WTC11 (cell line): Measurements from ENCODE around the gene UCKL1. TPM values are rescaled to one million over a fixed set of nuclear protein-coding genes. Genes with fewer than 3 reads are reported as not detected.

Experiments
- ATAC-seq: fragments of 200-7000 bp; cut with Tn5 transposase; 2 replicates; pipeline ENCODE4 v1.10.0; 2021; ENCODE audit warnings: mild to moderate bottlenecking, moderate library complexity
- CTCF ChIA-PET: fragments of 300-600 bp; sonication (Branson Sonifier 250); formaldehyde crosslinking; loops from one replicate; lab custom pipeline; 2021; ENCODE audit warnings: antibody characterized with exemption; lab: Charles Lee
- POLR2A ChIA-PET: fragments of 350-600 bp; sonication (Branson Sonifier 250); formaldehyde crosslinking; loops from one replicate; lab custom pipeline; 2021; ENCODE audit warnings: antibody characterized with exemption; lab: Charles Lee
- DNase-seq: peaks from one replicate; pipeline ENCODE4 v3.0.0; 2021; ENCODE audit warnings: low spot score
- H3K27ac Mint-ChIP-seq: 2 replicates; pipeline ENCODE4 v1.8.0; 2021; ENCODE audit warnings: mixed read lengths
- H3K27me3 Mint-ChIP-seq: 2 replicates; pipeline ENCODE4 v1.8.0; 2021; ENCODE audit warnings: low read depth, mild to moderate bottlenecking, moderate library complexity, mixed read lengths
- H3K36me3 Mint-ChIP-seq: 2 replicates; pipeline ENCODE4 v1.8.0; 2021; ENCODE audit warnings: mixed read lengths
- H3K4me1 Mint-ChIP-seq: 2 replicates; pipeline ENCODE4 v1.8.0; 2022; ENCODE audit warnings: mixed read lengths
- H3K4me3 Mint-ChIP-seq: 2 replicates; pipeline ENCODE4 v1.8.0; 2021; ENCODE audit warnings: mild to moderate bottlenecking, moderate library complexity, mixed read lengths
- H3K9me3 Mint-ChIP-seq: 2 replicates; pipeline ENCODE4 v1.8.0; 2021; ENCODE audit warnings: mixed read lengths
- EMX1 ChIP-seq: fragments of 250-450 bp; sonication (Bioruptor Pico); IDR thresholded peaks from 2 replicates; pipeline ENCODE4 v1.8.0; 2021; ENCODE audit warnings: mild to moderate bottlenecking
- ESRRA ChIP-seq: sonication (generic); formaldehyde crosslinking; IDR thresholded peaks from 2 replicates; pipeline ENCODE4 v1.8.1; 2022; ENCODE audit warnings: mild to moderate bottlenecking, missing genetic modification reagents, borderline replicate concordance
- FOXP1 ChIP-seq: sonication (generic); formaldehyde crosslinking; IDR thresholded peaks from 2 replicates; pipeline ENCODE4 v1.8.0; 2022; ENCODE audit warnings: missing genetic modification reagents, mild to moderate bottlenecking, moderate library complexity, borderline replicate concordance
- GTF2I ChIP-seq: fragments of 250-450 bp; sonication (Bioruptor Pico); conservative IDR thresholded peaks from 2 replicates; pipeline ENCODE4 v1.4.0; 2021; ENCODE audit warnings: mild to moderate bottlenecking
- MXD4 ChIP-seq: fragments of 250-450 bp; sonication (Bioruptor Pico); IDR thresholded peaks from 2 replicates; pipeline ENCODE4 v1.8.0; 2021; ENCODE audit warnings: mild to moderate bottlenecking, moderate library complexity, borderline replicate concordance
- NFE2L1 ChIP-seq: sonication (generic); formaldehyde crosslinking; IDR thresholded peaks from 2 replicates; pipeline ENCODE4 v1.8.1; 2023; ENCODE audit warnings: missing genetic modification reagents
- RELA ChIP-seq: sonication (generic); formaldehyde crosslinking; IDR thresholded peaks from 2 replicates; pipeline ENCODE4 v1.8.1; 2022; ENCODE audit warnings: missing genetic modification reagents, mild to moderate bottlenecking, borderline replicate concordance
- RORB ChIP-seq: fragments of 250-450 bp; sonication (Bioruptor Pico); IDR thresholded peaks from 2 replicates; pipeline ENCODE4 v1.9.0; 2021; ENCODE audit warnings: mild to moderate bottlenecking
- TEAD4 ChIP-seq: sonication (generic); formaldehyde crosslinking; IDR thresholded peaks from 2 replicates; pipeline ENCODE4 v1.8.0; 2022; ENCODE audit warnings: mild to moderate bottlenecking, missing genetic modification reagents
- ZNF219 ChIP-seq: sonication (generic); formaldehyde crosslinking; IDR thresholded peaks from 2 replicates; pipeline ENCODE4 v1.8.0; 2023; ENCODE audit warnings: missing genetic modification reagents, mild to moderate bottlenecking, borderline replicate concordance
- total RNA-seq: library from RNA; stranded (reverse); gene quantifications from 3 replicates; pipeline ENCODE4 v1.2.3, GENCODE V29; 2021
- TF ChIP-seq, protein P1 (sequence below): sonication (generic); formaldehyde crosslinking; IDR thresholded peaks from 2 replicates; pipeline ENCODE4 v1.8.0; 2022; ENCODE audit warnings: mild to moderate bottlenecking, missing genetic modification reagents
- TF ChIP-seq, protein P2 (sequence below): sonication (generic); formaldehyde crosslinking; IDR thresholded peaks from 2 replicates; pipeline ENCODE4 v1.8.0; 2023; ENCODE audit warnings: mild to moderate bottlenecking, missing genetic modification reagents
- TF ChIP-seq, protein P3 (sequence below): sonication (generic); formaldehyde crosslinking; IDR thresholded peaks from 2 replicates; pipeline ENCODE4 v1.8.0; 2022; ENCODE audit warnings: mild to moderate bottlenecking, missing genetic modification reagents
- TF ChIP-seq, protein P4 (sequence below): sonication (generic); formaldehyde crosslinking; IDR thresholded peaks from 2 replicates; pipeline ENCODE4 v1.8.0; 2022; ENCODE audit warnings: mild to moderate bottlenecking, missing genetic modification reagents
- TF ChIP-seq, protein P5 (sequence below): sonication (generic); formaldehyde crosslinking; IDR thresholded peaks from 2 replicates; pipeline ENCODE4 v1.8.1; 2022; ENCODE audit warnings: mild to moderate bottlenecking, missing genetic modification reagents, moderate library complexity, borderline replicate concordance
- TF ChIP-seq, protein P6 (sequence below): sonication (generic); formaldehyde crosslinking; IDR thresholded peaks from 2 replicates; pipeline ENCODE4 v1.8.1; 2023; ENCODE audit warnings: mild to moderate bottlenecking, missing genetic modification reagents, moderate library complexity
- TF ChIP-seq, protein P7 (sequence below): sonication (generic); formaldehyde crosslinking; IDR thresholded peaks from 2 replicates; pipeline ENCODE4 v1.8.0; 2022; ENCODE audit warnings: missing genetic modification reagents
- TF ChIP-seq, protein P8 (sequence below): sonication (generic); formaldehyde crosslinking; IDR thresholded peaks from 2 replicates; pipeline ENCODE4 v1.8.1; 2023; ENCODE audit warnings: mild to moderate bottlenecking, missing genetic modification reagents

Gene UCKL1
- total RNA-seq, 1 experiment from 2014 or later, result 51.2 TPM

DNA sequence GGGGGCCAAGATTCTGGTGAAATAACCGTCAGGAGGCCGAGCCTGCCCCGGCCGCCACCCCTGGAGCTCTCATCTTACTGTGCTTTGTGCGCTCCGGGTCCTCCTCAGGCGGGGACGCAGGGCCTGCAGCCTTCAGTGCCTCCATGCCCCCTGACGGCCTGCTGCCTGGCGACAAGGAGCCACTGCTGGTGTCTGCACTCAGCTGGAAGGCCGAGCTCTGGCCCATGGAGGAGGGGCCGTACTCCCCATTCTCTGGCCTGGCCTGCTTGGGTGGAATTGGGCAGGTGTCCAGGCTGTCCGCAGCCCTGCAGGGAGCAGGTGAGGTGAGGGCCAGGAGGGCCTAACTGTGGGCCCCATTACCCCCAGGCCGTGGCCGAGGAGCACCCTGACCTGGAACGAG is 8.2 kb upstream of the UCKL1 start:
- Mint-ChIP-seq H3K4me1 (no peaks in the 10 kb centered on the region), H3K9me3 (peaks cover 3% of the 10 kb centered on the region; the same call in 1 of the 2 replicates), H3K27ac (no peak overlapping the region), H3K36me3 (peaks cover 62% of the 10 kb centered on the region), H3K27me3 (0 out of 2 replicates have a peak, but pooled peaks cover 3% of the 10 kb centered on the region), H3K4me3 (no peak overlapping the region)
- ChIA-PET POLR2A (no interaction called here), CTCF (no interaction called here)
- TF ChIP-seq EMX1 (CRISPR knock-in tag) (no peak), RELA (CRISPR knock-in tag) (no peak), ESRRA (CRISPR knock-in tag) (no peak), FOXP1 (CRISPR knock-in tag) (no peak), ZNF219 (no peak), MXD4 (CRISPR knock-in tag) (no peak), RORB (no peak)
- TF ChIP-seq, protein P1, sequence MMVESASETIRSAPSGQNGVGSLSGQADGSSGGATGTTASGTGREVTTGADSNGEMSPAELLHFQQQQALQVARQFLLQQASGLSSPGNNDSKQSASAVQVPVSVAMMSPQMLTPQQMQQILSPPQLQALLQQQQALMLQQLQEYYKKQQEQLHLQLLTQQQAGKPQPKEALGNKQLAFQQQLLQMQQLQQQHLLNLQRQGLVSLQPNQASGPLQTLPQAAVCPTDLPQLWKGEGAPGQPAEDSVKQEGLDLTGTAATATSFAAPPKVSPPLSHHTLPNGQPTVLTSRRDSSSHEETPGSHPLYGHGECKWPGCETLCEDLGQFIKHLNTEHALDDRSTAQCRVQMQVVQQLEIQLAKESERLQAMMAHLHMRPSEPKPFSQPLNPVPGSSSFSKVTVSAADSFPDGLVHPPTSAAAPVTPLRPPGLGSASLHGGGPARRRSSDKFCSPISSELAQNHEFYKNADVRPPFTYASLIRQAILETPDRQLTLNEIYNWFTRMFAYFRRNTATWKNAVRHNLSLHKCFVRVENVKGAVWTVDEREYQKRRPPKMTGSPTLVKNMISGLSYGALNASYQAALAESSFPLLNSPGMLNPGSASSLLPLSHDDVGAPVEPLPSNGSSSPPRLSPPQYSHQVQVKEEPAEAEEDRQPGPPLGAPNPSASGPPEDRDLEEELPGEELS (CRISPR knock-in tag), result no peak
- TF ChIP-seq, protein P2, sequence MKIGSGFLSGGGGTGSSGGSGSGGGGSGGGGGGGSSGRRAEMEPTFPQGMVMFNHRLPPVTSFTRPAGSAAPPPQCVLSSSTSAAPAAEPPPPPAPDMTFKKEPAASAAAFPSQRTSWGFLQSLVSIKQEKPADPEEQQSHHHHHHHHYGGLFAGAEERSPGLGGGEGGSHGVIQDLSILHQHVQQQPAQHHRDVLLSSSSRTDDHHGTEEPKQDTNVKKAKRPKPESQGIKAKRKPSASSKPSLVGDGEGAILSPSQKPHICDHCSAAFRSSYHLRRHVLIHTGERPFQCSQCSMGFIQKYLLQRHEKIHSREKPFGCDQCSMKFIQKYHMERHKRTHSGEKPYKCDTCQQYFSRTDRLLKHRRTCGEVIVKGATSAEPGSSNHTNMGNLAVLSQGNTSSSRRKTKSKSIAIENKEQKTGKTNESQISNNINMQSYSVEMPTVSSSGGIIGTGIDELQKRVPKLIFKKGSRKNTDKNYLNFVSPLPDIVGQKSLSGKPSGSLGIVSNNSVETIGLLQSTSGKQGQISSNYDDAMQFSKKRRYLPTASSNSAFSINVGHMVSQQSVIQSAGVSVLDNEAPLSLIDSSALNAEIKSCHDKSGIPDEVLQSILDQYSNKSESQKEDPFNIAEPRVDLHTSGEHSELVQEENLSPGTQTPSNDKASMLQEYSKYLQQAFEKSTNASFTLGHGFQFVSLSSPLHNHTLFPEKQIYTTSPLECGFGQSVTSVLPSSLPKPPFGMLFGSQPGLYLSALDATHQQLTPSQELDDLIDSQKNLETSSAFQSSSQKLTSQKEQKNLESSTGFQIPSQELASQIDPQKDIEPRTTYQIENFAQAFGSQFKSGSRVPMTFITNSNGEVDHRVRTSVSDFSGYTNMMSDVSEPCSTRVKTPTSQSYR, result no peak
- TF ChIP-seq, protein P3, sequence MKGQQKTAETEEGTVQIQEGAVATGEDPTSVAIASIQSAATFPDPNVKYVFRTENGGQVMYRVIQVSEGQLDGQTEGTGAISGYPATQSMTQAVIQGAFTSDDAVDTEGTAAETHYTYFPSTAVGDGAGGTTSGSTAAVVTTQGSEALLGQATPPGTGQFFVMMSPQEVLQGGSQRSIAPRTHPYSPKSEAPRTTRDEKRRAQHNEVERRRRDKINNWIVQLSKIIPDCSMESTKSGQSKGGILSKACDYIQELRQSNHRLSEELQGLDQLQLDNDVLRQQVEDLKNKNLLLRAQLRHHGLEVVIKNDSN (CRISPR knock-in tag), result no peak
- TF ChIP-seq, protein P4, sequence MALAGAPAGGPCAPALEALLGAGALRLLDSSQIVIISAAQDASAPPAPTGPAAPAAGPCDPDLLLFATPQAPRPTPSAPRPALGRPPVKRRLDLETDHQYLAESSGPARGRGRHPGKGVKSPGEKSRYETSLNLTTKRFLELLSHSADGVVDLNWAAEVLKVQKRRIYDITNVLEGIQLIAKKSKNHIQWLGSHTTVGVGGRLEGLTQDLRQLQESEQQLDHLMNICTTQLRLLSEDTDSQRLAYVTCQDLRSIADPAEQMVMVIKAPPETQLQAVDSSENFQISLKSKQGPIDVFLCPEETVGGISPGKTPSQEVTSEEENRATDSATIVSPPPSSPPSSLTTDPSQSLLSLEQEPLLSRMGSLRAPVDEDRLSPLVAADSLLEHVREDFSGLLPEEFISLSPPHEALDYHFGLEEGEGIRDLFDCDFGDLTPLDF (CRISPR knock-in tag), result no peak
- ATAC-seq, result no peak
- no peak for DNase-seq

DNA sequence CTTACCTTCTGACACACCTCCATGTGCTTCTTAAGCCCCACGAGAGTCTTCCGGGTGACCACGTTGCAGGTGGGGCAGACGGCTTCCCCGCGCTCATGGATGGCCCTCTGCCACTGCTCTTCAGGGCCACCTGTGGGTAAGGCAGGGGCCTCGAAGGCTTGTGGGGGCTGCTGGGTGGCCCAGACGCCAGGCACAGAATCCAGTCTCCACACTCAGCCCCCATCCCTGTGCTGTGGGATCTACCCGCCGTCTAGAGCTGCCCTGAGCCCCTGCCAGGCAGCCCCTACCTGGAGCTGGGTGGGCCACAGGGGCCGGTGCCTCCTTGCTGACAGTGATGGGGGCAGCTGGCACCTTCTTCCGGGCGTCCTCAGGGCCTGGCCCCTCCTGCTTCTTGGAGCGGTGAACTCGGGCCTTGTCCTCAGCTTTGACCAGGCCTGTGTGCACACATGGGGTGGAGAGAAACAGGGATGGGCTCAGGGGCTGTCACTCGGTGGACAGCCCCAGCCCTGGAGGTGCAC is 7.6 kb upstream of the UCKL1 start:
- Mint-ChIP-seq H3K27ac (no peak overlapping the region), H3K27me3 (0 out of 2 replicates have a peak, but pooled peaks cover 3% of the 10 kb centered on the region), H3K9me3 (peaks cover 3% of the 10 kb centered on the region; the same call in 1 of the 2 replicates), H3K4me3 (no peak overlapping the region), H3K4me1 (peaks cover 4% of the 10 kb centered on the region), H3K36me3 (peaks cover 61% of the 10 kb centered on the region)
- ATAC-seq (no peak), DNase-seq (no peak)
- ChIA-PET CTCF (no interaction called here), POLR2A (no interaction called here)
- TF ChIP-seq, protein P5, sequence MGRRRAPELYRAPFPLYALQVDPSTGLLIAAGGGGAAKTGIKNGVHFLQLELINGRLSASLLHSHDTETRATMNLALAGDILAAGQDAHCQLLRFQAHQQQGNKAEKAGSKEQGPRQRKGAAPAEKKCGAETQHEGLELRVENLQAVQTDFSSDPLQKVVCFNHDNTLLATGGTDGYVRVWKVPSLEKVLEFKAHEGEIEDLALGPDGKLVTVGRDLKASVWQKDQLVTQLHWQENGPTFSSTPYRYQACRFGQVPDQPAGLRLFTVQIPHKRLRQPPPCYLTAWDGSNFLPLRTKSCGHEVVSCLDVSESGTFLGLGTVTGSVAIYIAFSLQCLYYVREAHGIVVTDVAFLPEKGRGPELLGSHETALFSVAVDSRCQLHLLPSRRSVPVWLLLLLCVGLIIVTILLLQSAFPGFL, result no peak
- TF ChIP-seq NFE2L1 (CRISPR knock-in tag) (no peak), GTF2I (CRISPR knock-in tag) (no peak), RELA (CRISPR knock-in tag) (no peak), TEAD4 (CRISPR knock-in tag) (no peak)
- TF ChIP-seq, protein P6, sequence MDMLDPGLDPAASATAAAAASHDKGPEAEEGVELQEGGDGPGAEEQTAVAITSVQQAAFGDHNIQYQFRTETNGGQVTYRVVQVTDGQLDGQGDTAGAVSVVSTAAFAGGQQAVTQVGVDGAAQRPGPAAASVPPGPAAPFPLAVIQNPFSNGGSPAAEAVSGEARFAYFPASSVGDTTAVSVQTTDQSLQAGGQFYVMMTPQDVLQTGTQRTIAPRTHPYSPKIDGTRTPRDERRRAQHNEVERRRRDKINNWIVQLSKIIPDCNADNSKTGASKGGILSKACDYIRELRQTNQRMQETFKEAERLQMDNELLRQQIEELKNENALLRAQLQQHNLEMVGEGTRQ (CRISPR knock-in tag), result no peak
- TF ChIP-seq, protein P7, sequence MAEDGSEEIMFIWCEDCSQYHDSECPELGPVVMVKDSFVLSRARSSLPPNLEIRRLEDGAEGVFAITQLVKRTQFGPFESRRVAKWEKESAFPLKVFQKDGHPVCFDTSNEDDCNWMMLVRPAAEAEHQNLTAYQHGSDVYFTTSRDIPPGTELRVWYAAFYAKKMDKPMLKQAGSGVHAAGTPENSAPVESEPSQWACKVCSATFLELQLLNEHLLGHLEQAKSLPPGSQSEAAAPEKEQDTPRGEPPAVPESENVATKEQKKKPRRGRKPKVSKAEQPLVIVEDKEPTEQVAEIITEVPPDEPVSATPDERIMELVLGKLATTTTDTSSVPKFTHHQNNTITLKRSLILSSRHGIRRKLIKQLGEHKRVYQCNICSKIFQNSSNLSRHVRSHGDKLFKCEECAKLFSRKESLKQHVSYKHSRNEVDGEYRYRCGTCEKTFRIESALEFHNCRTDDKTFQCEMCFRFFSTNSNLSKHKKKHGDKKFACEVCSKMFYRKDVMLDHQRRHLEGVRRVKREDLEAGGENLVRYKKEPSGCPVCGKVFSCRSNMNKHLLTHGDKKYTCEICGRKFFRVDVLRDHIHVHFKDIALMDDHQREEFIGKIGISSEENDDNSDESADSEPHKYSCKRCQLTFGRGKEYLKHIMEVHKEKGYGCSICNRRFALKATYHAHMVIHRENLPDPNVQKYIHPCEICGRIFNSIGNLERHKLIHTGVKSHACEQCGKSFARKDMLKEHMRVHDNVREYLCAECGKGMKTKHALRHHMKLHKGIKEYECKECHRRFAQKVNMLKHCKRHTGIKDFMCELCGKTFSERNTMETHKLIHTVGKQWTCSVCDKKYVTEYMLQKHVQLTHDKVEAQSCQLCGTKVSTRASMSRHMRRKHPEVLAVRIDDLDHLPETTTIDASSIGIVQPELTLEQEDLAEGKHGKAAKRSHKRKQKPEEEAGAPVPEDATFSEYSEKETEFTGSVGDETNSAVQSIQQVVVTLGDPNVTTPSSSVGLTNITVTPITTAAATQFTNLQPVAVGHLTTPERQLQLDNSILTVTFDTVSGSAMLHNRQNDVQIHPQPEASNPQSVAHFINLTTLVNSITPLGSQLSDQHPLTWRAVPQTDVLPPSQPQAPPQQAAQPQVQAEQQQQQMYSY, result no peak
- TF ChIP-seq, protein P8, sequence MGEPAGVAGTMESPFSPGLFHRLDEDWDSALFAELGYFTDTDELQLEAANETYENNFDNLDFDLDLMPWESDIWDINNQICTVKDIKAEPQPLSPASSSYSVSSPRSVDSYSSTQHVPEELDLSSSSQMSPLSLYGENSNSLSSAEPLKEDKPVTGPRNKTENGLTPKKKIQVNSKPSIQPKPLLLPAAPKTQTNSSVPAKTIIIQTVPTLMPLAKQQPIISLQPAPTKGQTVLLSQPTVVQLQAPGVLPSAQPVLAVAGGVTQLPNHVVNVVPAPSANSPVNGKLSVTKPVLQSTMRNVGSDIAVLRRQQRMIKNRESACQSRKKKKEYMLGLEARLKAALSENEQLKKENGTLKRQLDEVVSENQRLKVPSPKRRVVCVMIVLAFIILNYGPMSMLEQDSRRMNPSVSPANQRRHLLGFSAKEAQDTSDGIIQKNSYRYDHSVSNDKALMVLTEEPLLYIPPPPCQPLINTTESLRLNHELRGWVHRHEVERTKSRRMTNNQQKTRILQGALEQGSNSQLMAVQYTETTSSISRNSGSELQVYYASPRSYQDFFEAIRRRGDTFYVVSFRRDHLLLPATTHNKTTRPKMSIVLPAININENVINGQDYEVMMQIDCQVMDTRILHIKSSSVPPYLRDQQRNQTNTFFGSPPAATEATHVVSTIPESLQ (CRISPR knock-in tag), result no peak
